ENCODE measurements around the gene EFR3B.

Gene EFR3B

DNA sequence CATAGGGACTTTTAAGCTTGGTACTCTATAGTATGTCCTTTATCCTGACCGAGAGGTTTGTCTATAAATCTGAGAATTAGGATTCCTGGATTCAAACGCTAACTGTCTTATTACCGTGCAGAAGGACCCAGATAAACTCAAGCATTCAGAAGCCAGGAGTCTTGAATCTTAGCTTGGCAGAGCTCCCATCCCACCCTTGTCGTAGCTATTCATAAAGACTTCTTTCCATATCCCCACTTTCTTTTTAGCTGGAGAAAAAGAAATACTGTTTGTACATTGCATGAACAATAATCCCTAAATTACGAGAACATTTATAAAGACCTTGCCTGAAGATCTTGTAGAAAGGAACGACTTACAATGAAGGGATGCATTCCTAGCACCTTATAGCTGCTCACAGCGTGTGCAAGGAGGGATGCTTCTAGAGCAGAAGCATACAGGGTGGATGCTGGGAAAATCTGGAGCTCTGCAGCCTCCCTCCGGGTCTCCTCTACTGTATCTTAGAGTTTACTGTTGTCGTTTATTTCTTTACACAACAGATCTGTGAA lies 13.6 kb downstream of the EFR3B start:
- Histone ChIP-seq H3K36me3 (ENCODE audit: control insufficient read depth, insufficient read depth, low read length, severe bottlenecking) (no peaks in the 10 kb centered on the region), H3K27me3 (replicated peaks; ENCODE audit: control insufficient read depth, insufficient read depth, low read length) (no peaks in the 10 kb centered on the region), H3K9me3 (ENCODE audit: control insufficient read depth, low read length) (no peaks in the 10 kb centered on the region), H3K4me1 (ENCODE audit: control insufficient read depth, insufficient read depth, low read length) (no peaks in the 10 kb centered on the region), H3K9ac (ENCODE audit: low read length) (no peak overlapping the region), H3K4me3 (ENCODE audit: low read length) (no peak overlapping the region)
- DNase-seq (ENCODE audit: low read depth), result no peak

DNA sequence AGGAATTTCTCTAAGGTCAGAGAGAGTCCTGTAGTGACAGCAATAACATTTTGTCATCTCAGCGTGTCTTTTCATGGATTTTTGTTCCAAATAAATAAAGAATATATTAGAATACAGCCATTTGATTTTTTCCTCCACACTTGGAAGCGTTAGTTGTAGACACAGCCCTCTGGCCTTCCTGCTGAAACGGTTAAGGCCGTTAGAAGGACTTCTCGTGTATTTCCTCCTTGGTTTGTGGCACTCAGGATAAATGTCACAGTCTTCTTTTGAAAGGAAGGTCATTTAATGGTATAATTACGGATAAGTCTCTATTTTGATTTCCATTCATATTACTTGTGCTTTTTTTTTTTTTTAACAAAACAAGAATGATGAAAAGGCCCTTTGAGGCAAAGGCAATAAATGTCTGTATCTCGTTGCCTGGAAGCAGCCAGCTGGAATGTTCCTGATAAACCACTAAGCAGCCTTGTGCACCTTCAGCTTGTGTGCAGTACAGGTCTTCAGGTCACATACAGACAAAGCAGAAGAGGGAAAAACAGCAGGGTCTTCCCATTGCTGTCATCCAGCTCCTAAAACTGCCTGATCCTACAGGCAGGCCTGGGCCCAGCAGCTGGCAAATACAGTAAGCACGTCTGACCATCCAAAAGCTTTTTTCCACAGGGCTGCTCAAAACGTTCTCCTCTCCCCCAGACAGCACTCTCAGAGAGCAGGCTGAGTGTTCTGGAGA lies 14.4 kb downstream of the EFR3B start:
- H3K9me3 ChIP-seq (ENCODE audit: control insufficient read depth, low read length), result no peaks in the 10 kb centered on the region
- no peak overlapping the region for H3K9ac ChIP-seq (ENCODE audit: low read length)
- no peak for DNase-seq (ENCODE audit: low read depth)
- H3K27me3 ChIP-seq (replicated peaks; ENCODE audit: control insufficient read depth, insufficient read depth, low read length), result no peaks in the 10 kb centered on the region
- H3K36me3 ChIP-seq (ENCODE audit: control insufficient read depth, insufficient read depth, low read length, severe bottlenecking), result no peaks in the 10 kb centered on the region
- H3K4me1 ChIP-seq (ENCODE audit: control insufficient read depth, insufficient read depth, low read length), result no peaks in the 10 kb centered on the region
- H3K4me3 ChIP-seq (ENCODE audit: low read length), result no peak overlapping the region

DNA sequence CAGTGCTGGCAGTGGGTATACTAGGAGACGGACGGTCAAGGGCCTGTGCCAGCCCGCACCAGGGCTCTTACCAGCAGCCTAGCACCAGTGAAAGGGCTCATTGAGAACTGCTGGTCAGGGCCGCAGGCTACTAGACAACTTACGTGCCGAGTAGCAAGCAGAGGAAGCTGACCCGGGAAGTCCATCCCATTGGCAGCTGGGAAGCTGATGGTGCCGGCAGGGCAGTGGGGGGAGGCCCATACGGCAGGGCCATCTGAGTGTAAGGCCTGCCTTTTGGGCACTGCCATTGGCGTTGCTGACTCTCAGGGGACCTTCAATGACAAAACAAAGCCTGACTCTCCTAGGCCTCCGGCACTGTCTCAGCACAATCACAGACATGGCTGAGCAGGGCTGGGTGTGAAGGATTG lies 20.6 kb downstream of the EFR3B start:
- Histone ChIP-seq H3K9me3 (ENCODE audit: control insufficient read depth, low read length) (peaks cover 7% of the 10 kb centered on the region), H3K27me3 (replicated peaks; ENCODE audit: control insufficient read depth, insufficient read depth, low read length) (no peaks in the 10 kb centered on the region), H3K4me1 (ENCODE audit: control insufficient read depth, insufficient read depth, low read length) (peaks cover 15% of the 10 kb centered on the region), H3K9ac (ENCODE audit: low read length) (no peak overlapping the region), H3K36me3 (ENCODE audit: control insufficient read depth, insufficient read depth, low read length, severe bottlenecking) (no peaks in the 10 kb centered on the region), H3K4me3 (ENCODE audit: low read length) (no peak overlapping the region)
- DNase-seq (ENCODE audit: low read depth), result no peak

DNA sequence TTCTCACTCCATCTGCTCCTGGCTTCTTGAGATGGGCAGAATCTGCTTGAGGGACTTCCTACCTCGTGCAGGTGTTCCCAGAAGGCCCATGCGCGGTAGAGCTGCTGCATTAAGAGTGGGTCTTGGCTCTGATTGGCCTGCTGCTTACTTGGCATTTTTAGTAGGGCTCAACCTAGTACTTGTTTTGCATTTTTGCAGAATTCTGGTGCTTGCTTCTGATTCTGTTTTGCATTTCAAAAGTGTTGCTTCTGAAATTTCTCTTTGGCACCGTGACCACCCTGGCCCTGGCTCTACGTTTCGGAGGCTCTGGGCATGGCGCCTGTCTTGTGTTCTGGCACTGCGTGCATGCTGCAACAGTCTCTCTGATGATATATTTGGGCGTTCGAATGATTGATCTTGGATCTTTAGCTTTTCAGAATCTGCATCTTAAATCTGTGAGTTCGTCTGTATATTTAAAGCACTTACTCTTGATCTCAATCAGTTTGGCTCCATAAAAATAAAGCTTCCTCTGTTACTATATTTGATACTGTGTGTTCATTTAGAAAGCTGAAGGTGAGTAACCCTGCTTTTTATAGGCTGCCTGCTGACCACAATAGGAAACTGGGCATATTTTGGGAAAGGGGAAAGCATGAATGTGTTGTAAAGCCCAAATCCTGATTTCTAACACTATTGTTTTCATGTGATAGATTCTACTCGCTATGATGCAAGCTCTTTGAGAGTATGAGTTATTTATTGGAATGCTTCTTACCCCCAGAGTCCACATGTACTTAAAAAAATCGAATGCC lies 22.2 kb downstream of the EFR3B start:
- Histone ChIP-seq H3K4me3 (ENCODE audit: low read length) (peak overlapping the region; percentile 47), H3K4me1 (ENCODE audit: control insufficient read depth, insufficient read depth, low read length) (peaks cover 15% of the 10 kb centered on the region), H3K9ac (ENCODE audit: low read length) (no peak overlapping the region), H3K9me3 (ENCODE audit: control insufficient read depth, low read length) (peaks cover 7% of the 10 kb centered on the region), H3K36me3 (ENCODE audit: control insufficient read depth, insufficient read depth, low read length, severe bottlenecking) (no peaks in the 10 kb centered on the region), H3K27me3 (replicated peaks; ENCODE audit: control insufficient read depth, insufficient read depth, low read length) (no peaks in the 10 kb centered on the region)
- no peak for DNase-seq (ENCODE audit: low read depth)

DNA sequence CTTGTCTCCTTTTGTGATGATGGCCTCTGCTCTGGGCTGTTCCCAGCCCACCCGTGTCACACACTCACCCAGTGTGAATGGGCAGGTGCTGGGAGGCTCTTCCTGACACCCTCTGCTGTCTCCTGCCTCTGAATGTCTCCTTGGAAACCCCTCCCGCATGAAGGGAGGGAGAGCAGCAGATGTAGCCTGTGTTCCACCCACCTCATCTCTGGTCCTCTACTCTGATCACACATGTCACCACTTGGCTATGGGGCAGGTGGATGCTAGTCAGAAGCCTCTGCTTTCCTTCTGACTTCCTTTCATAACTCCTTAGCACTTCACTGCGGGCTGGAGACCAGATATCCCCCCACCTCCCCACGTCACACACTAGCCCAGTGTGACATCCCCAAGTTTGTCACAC lies 23.9 kb downstream of the EFR3B start:
- Histone ChIP-seq H3K4me1 (ENCODE audit: control insufficient read depth, insufficient read depth, low read length) (peaks cover 15% of the 10 kb centered on the region), H3K36me3 (ENCODE audit: control insufficient read depth, insufficient read depth, low read length, severe bottlenecking) (no peaks in the 10 kb centered on the region), H3K4me3 (ENCODE audit: low read length) (no peak overlapping the region), H3K9me3 (ENCODE audit: control insufficient read depth, low read length) (peaks cover 7% of the 10 kb centered on the region), H3K27me3 (replicated peaks; ENCODE audit: control insufficient read depth, insufficient read depth, low read length) (no peaks in the 10 kb centered on the region), H3K9ac (ENCODE audit: low read length) (no peak overlapping the region)
- no peak for DNase-seq (ENCODE audit: low read depth)

DNA sequence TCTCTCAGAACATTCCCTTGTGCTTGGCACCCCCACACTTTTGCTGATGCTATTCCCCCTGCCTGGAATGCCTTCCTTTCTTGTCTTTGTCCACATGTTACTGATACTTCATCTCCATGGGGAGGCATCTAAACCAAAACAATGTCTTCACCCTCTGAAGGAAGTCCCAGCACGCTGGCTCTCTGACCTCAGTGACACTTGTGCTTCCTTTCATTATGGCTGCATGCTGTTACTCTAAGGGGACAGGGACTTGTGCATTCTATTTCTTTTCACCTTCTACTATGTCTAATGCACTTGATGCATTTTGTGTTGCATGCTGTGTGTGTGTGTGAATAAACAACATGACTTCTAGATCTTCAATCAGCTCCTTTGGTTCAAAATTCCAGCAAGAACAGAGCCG lies 24.6 kb downstream of the EFR3B start:
- Histone ChIP-seq H3K9ac (ENCODE audit: low read length) (no peak overlapping the region), H3K9me3 (ENCODE audit: control insufficient read depth, low read length) (peaks cover 7% of the 10 kb centered on the region), H3K4me1 (ENCODE audit: control insufficient read depth, insufficient read depth, low read length) (peaks cover 15% of the 10 kb centered on the region), H3K36me3 (ENCODE audit: control insufficient read depth, insufficient read depth, low read length, severe bottlenecking) (no peaks in the 10 kb centered on the region), H3K4me3 (ENCODE audit: low read length) (no peak overlapping the region), H3K27me3 (replicated peaks; ENCODE audit: control insufficient read depth, insufficient read depth, low read length) (no peaks in the 10 kb centered on the region)
- DNase-seq (ENCODE audit: low read depth), result no peak

DNA sequence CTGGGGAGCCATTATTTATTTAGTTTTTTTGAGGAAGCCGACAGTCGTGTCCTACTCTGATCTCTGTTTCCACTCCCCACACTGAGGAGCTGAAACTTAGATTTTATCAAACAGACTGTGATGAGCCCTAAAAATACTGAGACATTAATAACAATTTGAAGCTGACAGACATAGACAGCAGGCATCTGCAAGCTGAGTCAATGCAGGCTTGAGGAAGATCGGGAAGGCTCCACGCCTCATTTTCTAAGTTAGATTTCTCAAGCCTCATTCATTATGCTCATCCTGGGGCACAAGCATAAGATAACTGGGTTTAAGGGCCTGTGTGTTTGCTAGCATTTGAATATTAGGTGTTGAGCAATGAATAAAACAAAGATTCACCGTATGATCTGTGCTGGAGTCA lies 26.3 kb downstream of the EFR3B start:
- Histone ChIP-seq H3K9me3 (ENCODE audit: control insufficient read depth, low read length) (peaks cover 7% of the 10 kb centered on the region), H3K27me3 (replicated peaks; ENCODE audit: control insufficient read depth, insufficient read depth, low read length) (no peaks in the 10 kb centered on the region), H3K4me3 (ENCODE audit: low read length) (no peak overlapping the region), H3K36me3 (ENCODE audit: control insufficient read depth, insufficient read depth, low read length, severe bottlenecking) (no peaks in the 10 kb centered on the region), H3K9ac (ENCODE audit: low read length) (no peak overlapping the region), H3K4me1 (ENCODE audit: control insufficient read depth, insufficient read depth, low read length) (peaks cover 15% of the 10 kb centered on the region)
- no peak for DNase-seq (ENCODE audit: low read depth)

DNA sequence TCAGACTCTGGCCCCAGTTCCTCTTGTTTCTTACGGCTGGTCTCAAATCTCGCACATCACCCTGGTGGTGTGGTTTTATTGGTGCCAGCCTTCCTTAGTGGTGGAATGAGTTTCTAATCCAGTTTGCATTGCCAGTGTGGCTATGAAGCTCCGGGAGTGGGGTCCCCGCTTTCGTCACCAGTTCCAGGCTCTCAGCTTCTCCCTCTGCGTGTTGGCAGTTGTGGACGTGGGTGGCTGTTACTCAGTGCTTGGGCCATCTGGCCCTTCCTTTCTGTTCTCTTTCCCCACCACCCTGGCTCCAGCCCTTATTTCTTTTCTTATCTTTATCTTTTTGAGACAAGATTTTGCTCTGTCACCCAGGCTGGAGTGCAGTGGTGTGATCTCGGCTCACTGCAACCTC lies 30.1 kb downstream of the EFR3B start:
- peaks cover 3% of the 10 kb centered on the region for H3K27me3 ChIP-seq (replicated peaks; ENCODE audit: control insufficient read depth, insufficient read depth, low read length)
- H3K36me3 ChIP-seq (ENCODE audit: control insufficient read depth, insufficient read depth, low read length, severe bottlenecking), result no peaks in the 10 kb centered on the region
- no peak overlapping the region for H3K9ac ChIP-seq (ENCODE audit: low read length)
- DNase-seq (ENCODE audit: low read depth), result no peak
- no peaks in the 10 kb centered on the region for H3K9me3 ChIP-seq (ENCODE audit: control insufficient read depth, low read length)
- H3K4me3 ChIP-seq (ENCODE audit: low read length), result no peak overlapping the region
- H3K4me1 ChIP-seq (ENCODE audit: control insufficient read depth, insufficient read depth, low read length), result peaks cover 7% of the 10 kb centered on the region

DNA sequence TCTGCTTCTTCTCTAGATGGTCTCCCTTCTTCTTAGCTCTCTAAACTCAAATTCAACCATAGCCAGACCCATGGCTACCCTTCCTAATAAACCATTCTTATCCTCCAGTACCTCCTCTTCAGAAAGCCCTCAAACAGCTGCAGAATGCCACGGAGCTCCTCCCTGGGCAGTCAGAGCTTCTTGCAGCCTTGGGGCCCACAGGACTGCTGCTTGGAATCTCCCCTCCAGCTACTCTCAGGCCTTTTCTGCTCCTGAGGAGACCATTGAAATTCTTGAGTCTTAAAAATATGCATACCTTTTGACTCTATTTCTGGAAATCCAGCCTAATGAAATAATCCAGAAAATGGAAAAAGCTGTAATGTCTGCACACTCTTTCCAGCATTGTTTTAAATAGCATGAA lies 30.7 kb downstream of the EFR3B start:
- H3K36me3 ChIP-seq (ENCODE audit: control insufficient read depth, insufficient read depth, low read length, severe bottlenecking), result no peaks in the 10 kb centered on the region
- no peaks in the 10 kb centered on the region for H3K9me3 ChIP-seq (ENCODE audit: control insufficient read depth, low read length)
- no peak for DNase-seq (ENCODE audit: low read depth)
- H3K4me1 ChIP-seq (ENCODE audit: control insufficient read depth, insufficient read depth, low read length), result peaks cover 8% of the 10 kb centered on the region
- H3K4me3 ChIP-seq (ENCODE audit: low read length), result no peak overlapping the region
- H3K27me3 ChIP-seq (replicated peaks; ENCODE audit: control insufficient read depth, insufficient read depth, low read length), result peaks cover 5% of the 10 kb centered on the region
- no peak overlapping the region for H3K9ac ChIP-seq (ENCODE audit: low read length)

DNA sequence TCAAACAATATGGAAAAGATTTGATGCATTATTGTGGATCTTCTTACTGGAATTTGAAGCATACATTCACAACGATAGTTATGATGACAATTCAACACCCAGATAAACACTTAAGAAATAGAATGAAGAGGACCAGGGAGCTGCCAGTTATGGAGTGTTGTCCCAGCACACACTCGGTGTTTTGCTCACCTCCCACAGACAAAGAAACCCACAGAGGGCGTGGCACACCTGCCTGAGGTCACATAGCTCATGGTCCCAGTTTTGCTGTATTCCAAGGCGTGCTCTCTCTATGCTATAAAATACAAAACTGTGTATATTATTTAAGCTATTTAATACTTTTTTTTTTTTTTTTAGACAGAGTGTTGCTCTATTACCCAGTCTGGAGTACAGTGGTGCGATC lies 31.1 kb downstream of the EFR3B start:
- no peak for DNase-seq (ENCODE audit: low read depth)
- no peaks in the 10 kb centered on the region for H3K9me3 ChIP-seq (ENCODE audit: control insufficient read depth, low read length)
- H3K36me3 ChIP-seq (ENCODE audit: control insufficient read depth, insufficient read depth, low read length, severe bottlenecking), result no peaks in the 10 kb centered on the region
- no peak overlapping the region for H3K9ac ChIP-seq (ENCODE audit: low read length)
- no peak overlapping the region for H3K4me3 ChIP-seq (ENCODE audit: low read length)
- peaks cover 5% of the 10 kb centered on the region for H3K27me3 ChIP-seq (replicated peaks; ENCODE audit: control insufficient read depth, insufficient read depth, low read length)
- peaks cover 12% of the 10 kb centered on the region for H3K4me1 ChIP-seq (ENCODE audit: control insufficient read depth, insufficient read depth, low read length)

DNA sequence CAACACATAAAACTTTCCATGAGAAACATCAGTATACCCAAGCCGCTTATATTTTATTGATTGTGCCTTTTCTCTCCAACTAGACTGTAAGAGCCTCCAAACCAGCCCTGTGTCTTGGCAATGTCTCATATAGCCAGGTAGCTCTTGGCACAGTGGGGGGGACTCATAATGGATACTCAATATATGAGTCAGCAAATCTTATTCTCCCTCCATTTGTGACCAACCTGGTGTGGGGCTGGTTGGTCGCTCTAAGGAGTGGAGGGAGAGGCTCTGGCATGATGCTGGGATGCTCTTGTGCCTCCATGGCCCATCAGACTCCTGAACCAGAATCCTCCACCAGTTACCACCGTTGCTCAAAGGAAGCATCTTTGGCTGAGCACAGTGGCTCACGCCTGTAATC lies 32.0 kb downstream of the EFR3B start:
- DNase-seq (ENCODE audit: low read depth), result no peak
- Histone ChIP-seq H3K36me3 (ENCODE audit: control insufficient read depth, insufficient read depth, low read length, severe bottlenecking) (no peaks in the 10 kb centered on the region), H3K4me1 (ENCODE audit: control insufficient read depth, insufficient read depth, low read length) (peaks cover 20% of the 10 kb centered on the region), H3K4me3 (ENCODE audit: low read length) (no peak overlapping the region), H3K9ac (ENCODE audit: low read length) (no peak overlapping the region), H3K27me3 (replicated peaks; ENCODE audit: control insufficient read depth, insufficient read depth, low read length) (peaks cover 5% of the 10 kb centered on the region), H3K9me3 (ENCODE audit: control insufficient read depth, low read length) (no peaks in the 10 kb centered on the region)

All from adipocyte (in vitro differentiated cells).